ENCODE results near the gene SLC43A2. TPM values are rescaled to one million over a fixed set of nuclear protein-coding genes. Genes with fewer than 3 reads are reported as not detected.

The SLC43A2 gene
- polyA plus RNA-seq, 1 of the 3 experiments (the other 2 are of a cell fraction) = 9.8 TPM

DNA sequence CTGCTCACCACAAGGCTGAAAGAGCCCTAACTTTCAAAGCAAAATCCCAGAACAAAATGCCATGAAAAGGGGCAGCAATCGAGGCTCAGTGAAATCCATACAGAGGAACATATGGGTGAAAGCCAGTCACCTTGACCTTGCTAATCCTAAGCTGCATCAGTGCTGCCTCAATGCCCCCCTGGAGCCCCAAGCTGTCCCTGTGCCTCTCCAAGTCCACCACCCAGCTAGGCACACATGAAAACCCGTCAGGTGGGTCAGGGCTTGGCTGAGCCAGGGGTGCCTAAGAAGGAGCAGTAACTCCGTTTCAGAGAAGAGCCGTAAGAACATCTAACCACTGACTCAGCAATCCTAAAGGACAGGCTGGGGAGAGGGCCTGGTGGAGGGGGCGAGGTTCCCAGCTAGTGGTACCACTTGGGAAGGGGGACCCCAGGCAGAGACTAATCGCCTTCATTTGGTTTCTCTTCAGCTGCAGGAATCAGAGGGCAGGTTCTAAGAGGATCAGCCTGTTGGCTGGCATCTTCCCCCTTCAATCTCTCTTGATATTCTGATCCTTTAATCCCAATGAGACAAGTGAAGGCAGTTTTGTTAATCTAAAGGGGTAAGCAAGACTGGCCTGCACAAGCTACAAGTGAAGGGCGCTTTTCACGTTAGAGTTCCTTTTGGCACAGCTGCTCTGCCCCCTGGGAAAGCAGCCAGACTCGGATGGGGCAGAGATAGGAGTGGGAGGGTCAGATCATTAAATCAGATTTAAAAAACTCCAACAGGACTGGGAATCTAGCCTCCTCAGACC is 73.7 kb downstream of the SLC43A2 start:
- WGBS (ENCODE audit: low lambda C conversion rate) = 86% methylated on average over 6 of the region's 9 CpGs
- no peaks in the 10 kb centered on the region for H3K9me3 ChIP-seq
- no peak overlapping the region for H3K4me3 ChIP-seq (ENCODE audit: low read depth in 2 of 2, low read length in 1 of 2)
- H3K79me2 ChIP-seq (ENCODE audit: insufficient read depth) = peaks cover 65% of the 10 kb centered on the region
- no peak overlapping the region for H3K4me2 ChIP-seq
- H3K27ac ChIP-seq (ENCODE audit: low read depth in 2 of 2, low read length in 1 of 2) = no peak overlapping the region
- H4K20me1 ChIP-seq (ENCODE audit: insufficient read depth) = peaks cover 53% of the 10 kb centered on the region
- H2AFZ ChIP-seq (ENCODE audit: low read depth) = no peak overlapping the region
- H3K27me3 ChIP-seq (ENCODE audit: insufficient read depth) = no peaks in the 10 kb centered on the region
- TF ChIP-seq RCOR1 (IDR thresholded peaks at IDR 0.05; ENCODE audit: low read length) = no peak
- DNase-seq = no peak
- no peak overlapping the region for H3K9ac ChIP-seq
- H3K4me1 ChIP-seq (ENCODE audit: control insufficient read depth in 1 of 2, insufficient read depth in 2 of 2, low read depth in 1 of 2, low read length in 1 of 2) = peaks cover 0 to 4% of the 10 kb centered on the region in 2 experiments; a peak in 1 of 4 replicates
- POLR2A ChIA-PET = no interaction called here
- H3F3A ChIP-seq (replicated peaks; ENCODE audit: insufficient read depth) = no peaks in the 10 kb centered on the region
- peaks cover 31 to 32% of the 10 kb centered on the region in 2 experiments for H3K36me3 ChIP-seq (replicated peaks in 1 of 2; ENCODE audit: control insufficient read depth in 1 of 2, insufficient read depth in 2 of 2, low read length in 1 of 2)
- no peaks in the 10 kb centered on the region for H3K9me2 ChIP-seq
- CTCF ChIA-PET = interaction anchor here (1.8 kb wide), 1 partner anchor 19 kb away, joined by 6 read pairs; no protein-coding TSS in a partner anchor

DNA sequence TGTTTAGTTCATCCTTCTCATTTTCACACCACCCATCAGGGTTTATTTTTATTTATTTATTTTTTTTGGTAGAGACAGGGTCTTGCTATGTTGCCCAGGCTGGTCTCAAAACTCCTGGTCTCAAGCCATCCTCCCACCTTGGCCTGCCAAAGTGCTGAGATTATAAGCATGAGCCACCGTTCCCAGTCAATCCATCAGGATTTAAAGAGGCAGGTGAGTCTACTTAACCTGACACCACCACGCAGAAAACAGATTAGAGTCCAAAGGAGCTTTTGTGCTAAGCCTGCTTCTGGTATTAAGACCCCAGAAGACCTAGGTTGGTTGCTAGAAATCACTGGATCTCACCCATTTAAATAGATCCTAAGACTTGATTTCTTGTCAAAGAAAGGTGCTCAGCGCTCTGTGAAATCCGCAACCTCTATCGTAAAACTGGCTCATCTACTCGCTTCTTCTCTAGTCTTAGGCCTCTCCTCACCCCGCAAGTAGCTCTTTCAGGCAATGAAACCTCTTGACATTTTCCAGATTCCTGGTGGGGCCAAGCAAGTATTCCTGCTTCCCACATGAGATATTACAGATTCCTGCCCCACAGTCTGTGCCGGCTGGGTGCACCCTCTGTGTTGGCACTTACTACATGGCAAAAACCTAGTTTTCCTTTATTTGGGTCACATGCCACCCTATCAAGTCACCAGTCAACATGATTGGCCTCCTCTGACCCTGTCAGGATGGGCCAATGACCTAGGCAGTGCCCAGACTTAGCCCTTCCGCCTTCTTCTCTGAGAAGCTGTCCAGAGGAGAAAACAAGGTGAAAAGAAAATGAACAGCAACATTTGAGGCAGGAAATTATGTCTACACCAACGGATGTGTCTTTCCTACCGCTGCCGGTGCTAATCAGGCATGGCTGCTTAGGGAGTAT is 75.0 kb downstream of the SLC43A2 start:
- H3F3A ChIP-seq (replicated peaks; ENCODE audit: insufficient read depth) = no peaks in the 10 kb centered on the region
- H3K27me3 ChIP-seq (ENCODE audit: insufficient read depth) = no peaks in the 10 kb centered on the region
- 94% methylated on average over 12 of the region's 12 CpGs for WGBS (ENCODE audit: low lambda C conversion rate)
- no peak overlapping the region for H3K4me2 ChIP-seq
- peaks cover 39% of the 10 kb centered on the region for H4K20me1 ChIP-seq (ENCODE audit: insufficient read depth)
- CTCF ChIA-PET = interaction anchor here (1.8 kb wide), 1 partner anchor 21 kb away, joined by 6 read pairs; no protein-coding TSS in a partner anchor
- no peaks in the 10 kb centered on the region for H3K9me3 ChIP-seq
- H3K4me1 ChIP-seq (ENCODE audit: control insufficient read depth in 1 of 2, insufficient read depth in 2 of 2, low read depth in 1 of 2, low read length in 1 of 2) = peaks cover 0 to 4% of the 10 kb centered on the region in 2 experiments; a peak in 1 of 4 replicates
- TF ChIP-seq FOXJ3 (CRISPR knock-in tag; IDR thresholded peaks at IDR 0.05) = no peak
- TF ChIP-seq ELF1 (IDR thresholded peaks at IDR 0.05) = no peak
- TF ChIP-seq POLR2AphosphoS5 (IDR thresholded peaks at IDR 0.05; ENCODE audit: low read depth, low read length) = no peak
- no peak overlapping the region for H2AFZ ChIP-seq (ENCODE audit: low read depth)
- H3K79me2 ChIP-seq (ENCODE audit: insufficient read depth) = peaks cover 52% of the 10 kb centered on the region
- no peaks in the 10 kb centered on the region for H3K9me2 ChIP-seq
- H3K27ac ChIP-seq (ENCODE audit: low read depth in 2 of 2, low read length in 1 of 2) = no peak overlapping the region
- H3K36me3 ChIP-seq (replicated peaks in 1 of 2; ENCODE audit: control insufficient read depth in 1 of 2, insufficient read depth in 2 of 2, low read length in 1 of 2) = peaks cover 32 to 33% of the 10 kb centered on the region in 2 experiments
- no peak overlapping the region for H3K4me3 ChIP-seq (ENCODE audit: low read depth in 2 of 2, low read length in 1 of 2)
- POLR2A ChIA-PET = no interaction called here
- DNase-seq = no peak
- no peak overlapping the region for H3K9ac ChIP-seq

DNA sequence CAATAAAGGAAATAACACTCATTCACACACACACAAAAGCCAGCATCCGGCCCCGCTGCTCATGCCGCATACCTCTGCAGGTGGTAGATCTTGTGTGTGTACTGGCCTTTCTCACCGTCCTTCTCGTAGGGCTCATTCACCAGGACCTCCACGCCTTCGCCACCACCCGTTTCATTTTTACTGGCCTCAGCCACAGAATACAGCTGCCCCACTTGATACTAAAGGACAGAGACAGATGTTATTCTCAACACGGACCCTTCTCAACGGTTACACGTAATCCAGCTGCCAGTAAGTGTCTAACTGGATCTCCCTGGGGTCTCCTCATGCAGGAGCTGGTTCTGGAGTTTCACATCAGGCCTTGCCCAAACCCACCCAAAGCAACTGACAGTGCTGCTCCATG is 75.7 kb downstream of the SLC43A2 start:
- CTCF ChIA-PET = interaction anchor here (1.3 kb wide), 1 partner anchor 21 kb away, joined by 3 read pairs; no protein-coding TSS in a partner anchor
- Histone ChIP-seq H3K9me3 (no peaks in the 10 kb centered on the region), H4K20me1 (ENCODE audit: insufficient read depth) (peaks cover 35% of the 10 kb centered on the region; the same call in 1 of the 2 replicates), H3K27ac (ENCODE audit: low read depth in 2 of 2, low read length in 1 of 2) (no peak overlapping the region), H3F3A (replicated peaks; ENCODE audit: insufficient read depth) (no peaks in the 10 kb centered on the region), H3K9me2 (no peaks in the 10 kb centered on the region), H3K36me3 (replicated peaks in 1 of 2; ENCODE audit: control insufficient read depth in 1 of 2, insufficient read depth in 2 of 2, low read length in 1 of 2) (peaks cover 32 to 39% of the 10 kb centered on the region in 2 experiments), H3K9ac (no peak overlapping the region), H3K4me3 (ENCODE audit: low read depth in 2 of 2, low read length in 1 of 2) (no peak overlapping the region), H2AFZ (ENCODE audit: low read depth) (no peak overlapping the region), H3K4me1 (ENCODE audit: control insufficient read depth in 1 of 2, insufficient read depth in 2 of 2, low read depth in 1 of 2, low read length in 1 of 2) (peaks cover 0 to 4% of the 10 kb centered on the region in 2 experiments; a peak in 1 of 4 replicates), H3K4me2 (no peak overlapping the region), H3K79me2 (ENCODE audit: insufficient read depth) (peaks cover 46% of the 10 kb centered on the region), H3K27me3 (ENCODE audit: insufficient read depth) (no peaks in the 10 kb centered on the region)
- 98% methylated on average over 11 of the region's 11 CpGs for WGBS (ENCODE audit: low lambda C conversion rate)
- POLR2A ChIA-PET = no interaction called here
- TF ChIP-seq NRF1 (IDR thresholded peaks at IDR 0.05; ENCODE audit: low read depth, low read length) = no peak
- TF ChIP-seq SMC3 (IDR thresholded peaks at IDR 0.05; ENCODE audit: low read depth, low read length) = no peak
- no peak for TF ChIP-seq GABPA (IDR thresholded peaks at IDR 0.05; ENCODE audit: low read depth)
- no peak for TF ChIP-seq GATA2 (CRISPR knock-in tag; IDR thresholded peaks at IDR 0.05)
- TF ChIP-seq TAF1 (IDR thresholded peaks at IDR 0.05; ENCODE audit: borderline replicate concordance, low read depth, low read length) = no peak
- no peak for DNase-seq

Measured in SK-N-SH (cell line).